OCI-LY1 (cell line): Measurements from ENCODE around the gene GAD1.
A peak's percentile ranks its signal among the peaks of the same experiment; 100 is the strongest.

Source experiments
- H2AFZ ChIP-seq: fragments of 200-600 bp; sonication (generic), shearing (Covaris generic); 2 replicates; pipeline ENCODE4 v1.6.0; 2014; ENCODE audit warnings: antibody characterized with exemption, mild to moderate bottlenecking, low read length
- H3F3A ChIP-seq: fragments of 200-600 bp; sonication (generic), shearing (Covaris generic); 2 replicates; pipeline ENCODE4 v1.6.0; 2014; ENCODE audit warnings: mild to moderate bottlenecking, antibody characterized with exemption, low read length, moderate library complexity; ENCODE audit not compliant: insufficient read depth
- H3K27ac ChIP-seq: fragments of 200-600 bp; sonication (generic); 2 replicates; pipeline ENCODE4 v1.5.1; 2014; ENCODE audit warnings: low read length, mixed run types, mild to moderate bottlenecking, low read depth; ENCODE audit not compliant: poor library complexity, severe bottlenecking
- H3K27me3 ChIP-seq: fragments of 200-600 bp; sonication (generic); 2 replicates; pipeline ENCODE4 v1.6.0; 2014; ENCODE audit warnings: antibody characterized with exemption, mild to moderate bottlenecking, low read length, moderate library complexity; ENCODE audit not compliant: insufficient read depth
- H3K36me3 ChIP-seq: fragments of 200-600 bp; sonication (generic); 2 replicates; pipeline ENCODE4 v1.6.1; 2014; ENCODE audit warnings: mild to moderate bottlenecking, antibody characterized with exemption, low read length, moderate library complexity, mixed read lengths; ENCODE audit not compliant: insufficient read depth
- H3K4me1 ChIP-seq: fragments of 200-600 bp; sonication (generic); 2 replicates; pipeline ENCODE4 v1.5.1; 2014; ENCODE audit warnings: mild to moderate bottlenecking, low read length, moderate library complexity; ENCODE audit not compliant: insufficient read depth, severe bottlenecking
- H3K4me2 ChIP-seq: fragments of 200-600 bp; sonication (generic), shearing (Covaris generic); 2 replicates; pipeline ENCODE4 v1.6.1; 2014; ENCODE audit warnings: low read length
- H3K4me3 ChIP-seq: fragments of 200-600 bp; sonication (generic); 2 replicates; pipeline ENCODE4 v1.5.1; 2014; ENCODE audit warnings: low read length, low read depth, mild to moderate bottlenecking, mixed read lengths; ENCODE audit not compliant: poor library complexity, severe bottlenecking
- H3K79me2 ChIP-seq: fragments of 200-600 bp; shearing (Covaris generic); 2 replicates; pipeline ENCODE4 v1.6.1; 2016; ENCODE audit warnings: mixed run types, low read length, mixed read lengths; ENCODE audit not compliant: insufficient read depth
- H3K9ac ChIP-seq: fragments of 200-600 bp; sonication (generic), shearing (Covaris generic); 2 replicates; pipeline ENCODE4 v1.6.1; 2014; ENCODE audit warnings: mild to moderate bottlenecking, low read length, mixed read lengths
- H3K9me2 ChIP-seq: fragments of 200-600 bp; sonication (generic), shearing (Covaris generic); 2 replicates; pipeline ENCODE4 v1.6.1; 2014; ENCODE audit warnings: low read depth, mild to moderate bottlenecking, low read length, mixed read lengths
- H3K9me3 ChIP-seq: fragments of 200-600 bp; shearing (Covaris generic); 2 replicates; pipeline ENCODE4 v1.6.1; 2014; ENCODE audit warnings: low read length, mixed read lengths
- H4K20me1 ChIP-seq: fragments of 200-600 bp; sonication (generic), shearing (Covaris generic); 2 replicates; pipeline ENCODE4 v1.6.0; 2016; ENCODE audit warnings: mild to moderate bottlenecking, low read length; ENCODE audit not compliant: insufficient read depth
- CTCF ChIP-seq: fragments of 200-600 bp; sonication (generic), shearing (Covaris generic); IDR thresholded peaks from 2 replicates; pipeline ENCODE4 v1.5.1; 2017; ENCODE audit warnings: mild to moderate bottlenecking, antibody characterized with exemption, low read length, moderate library complexity, mixed read lengths
- EZH2 ChIP-seq: fragments of 200-600 bp; sonication (generic), shearing (Covaris generic); IDR thresholded peaks from 2 replicates; pipeline ENCODE4 v1.8.0; 2017; ENCODE audit warnings: borderline replicate concordance, mixed run types, mild to moderate bottlenecking, antibody characterized with exemption, low read length, moderate library complexity, mixed read lengths

Gene GAD1

GRCh38 chr2:170823088-170823897 lies 6.6 kb downstream of the GAD1 start:
- Histone ChIP-seq H2AFZ (no peak overlapping the region), H3K27ac (no peak overlapping the region), H3K4me3 (peak overlapping the region; percentile 31), H3K4me1 (peaks cover 7% of the 10 kb centered on the region), H4K20me1 (no peaks in the 10 kb centered on the region), H3K79me2 (no peaks in the 10 kb centered on the region), H3K36me3 (no peaks in the 10 kb centered on the region), H3K9me3 (no peaks in the 10 kb centered on the region), H3K9me2 (no peaks in the 10 kb centered on the region), H3F3A (no peaks in the 10 kb centered on the region), H3K4me2 (peak overlapping the region; percentile 29; the same call in 1 of the 2 replicates), H3K9ac (no peak overlapping the region), H3K27me3 (no peaks in the 10 kb centered on the region)
- TF ChIP-seq EZH2 (no peak), CTCF (no peak)

GRCh38 chr2:170823898-170824215 lies 7.2 kb downstream of the GAD1 start:
- Histone ChIP-seq H4K20me1 (no peaks in the 10 kb centered on the region), H3F3A (no peaks in the 10 kb centered on the region), H3K4me1 (peaks cover 7% of the 10 kb centered on the region), H3K27me3 (0 out of 2 replicates have a peak, but pooled peaks cover 3% of the 10 kb centered on the region), H3K36me3 (no peaks in the 10 kb centered on the region), H3K9me2 (no peaks in the 10 kb centered on the region), H2AFZ (no peak overlapping the region), H3K79me2 (no peaks in the 10 kb centered on the region), H3K4me3 (no peak overlapping the region), H3K27ac (no peak overlapping the region), H3K4me2 (peak overlapping the region; percentile 29; the same call in 1 of the 2 replicates), H3K9me3 (no peaks in the 10 kb centered on the region), H3K9ac (no peak overlapping the region)
- no peak for TF ChIP-seq EZH2
- TF ChIP-seq CTCF, result no peak

- no peaks in the 10 kb centered on the region for H3K9me3 ChIP-seq
- H3K9ac ChIP-seq, result no peak overlapping the region
- peaks cover 7% of the 10 kb centered on the region for H3K4me1 ChIP-seq
- H3K27ac ChIP-seq, result no peak overlapping the region
- no peak overlapping the region for H2AFZ ChIP-seq
- no peaks in the 10 kb centered on the region for H3K79me2 ChIP-seq
- H3F3A ChIP-seq, result no peaks in the 10 kb centered on the region
- H3K27me3 ChIP-seq, result 0 out of 2 replicates have a peak, but pooled peaks cover 5% of the 10 kb centered on the region
- no peaks in the 10 kb centered on the region for H3K9me2 ChIP-seq
- no peaks in the 10 kb centered on the region for H4K20me1 ChIP-seq
- H3K36me3 ChIP-seq, result no peaks in the 10 kb centered on the region
- TF ChIP-seq CTCF (no peak), EZH2 (no peak)
- no peak overlapping the region for H3K4me3 ChIP-seq
- H3K4me2 ChIP-seq, result no peak overlapping the region
These were observed 7.9 kb downstream of the GAD1 start for GRCh38 chr2:170824526-170825015.
